ENCODE data around the gene ATP10D. TPM values are rescaled to one million over a fixed set of nuclear protein-coding genes. Genes with fewer than 3 reads are reported as not detected.

Gene ATP10D
- total and polyA plus RNA-seq, 2 donors (not counting 3 experiments of a cell fraction or from before 2014, with no cell fraction given), result 34.1 to 40.2 TPM

DNA sequence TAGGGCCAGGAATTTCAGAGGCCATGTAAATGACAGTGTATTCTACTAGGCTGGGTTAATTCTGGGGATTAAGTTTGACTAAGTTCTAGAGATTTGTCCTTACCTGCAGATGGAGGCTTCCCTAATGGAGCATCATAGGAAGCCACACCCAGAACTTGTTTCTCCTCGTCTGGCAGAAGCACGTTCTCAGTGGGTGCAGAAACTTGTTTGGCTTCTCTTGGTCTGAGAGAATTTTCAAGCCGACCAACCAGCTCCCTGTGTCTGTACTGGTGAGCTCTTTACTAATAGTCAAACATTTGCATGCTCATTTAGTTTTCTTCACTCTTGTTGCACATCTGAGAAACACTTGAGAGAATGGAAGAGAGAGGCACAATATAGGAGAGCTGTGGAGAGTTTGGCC, 907 bp upstream of the ATP10D start:
- Histone ChIP-seq H3K9me1 (replicated peaks; ENCODE audit: control insufficient read depth, extremely low read depth, insufficient read depth, low read length) (no peaks in the 10 kb centered on the region), H3K9me3 (replicated peaks; ENCODE audit: control insufficient read depth, insufficient read depth, low read length) (no peaks in the 10 kb centered on the region), H3K4me1 (ENCODE audit: control insufficient read depth, extremely low read depth, insufficient read depth, low read length) (no peaks in the 10 kb centered on the region), H4K20me1 (replicated peaks; ENCODE audit: control insufficient read depth, extremely low read depth, insufficient read depth, low read length) (no peaks in the 10 kb centered on the region), H3K4me2 (ENCODE audit: insufficient read depth, low read length) (no peak overlapping the region), H3K27me3 (ENCODE audit: control insufficient read depth in 2 of 2, insufficient read depth in 2 of 2, low read length in 2 of 2) (no peaks in the 10 kb centered on the region), H3K79me2 (ENCODE audit: control insufficient read depth, insufficient read depth, low read length) (peaks cover 3% of the 10 kb centered on the region), H3K4me3 (replicated peaks in 1 of 3; ENCODE audit: insufficient read depth in 1 of 3, low read depth in 1 of 3, low read length in 3 of 3) (no peak overlapping the region), H2AFZ (ENCODE audit: low read depth, low read length) (peak overlapping the region; percentile 73), H3K9ac (replicated peaks; ENCODE audit: extremely low read depth, insufficient read depth, low read length) (no peak overlapping the region), H3K27ac (ENCODE audit: insufficient read depth, low read depth, low read length) (no peak overlapping the region), H3K36me3 (ENCODE audit: control insufficient read depth in 2 of 2, extremely low read depth in 1 of 2, insufficient read depth in 2 of 2, low read length in 2 of 2) (no peaks in the 10 kb centered on the region)
- TF ChIP-seq POLR2AphosphoS5 (IDR thresholded peaks at IDR 0.05; ENCODE audit: insufficient read depth, low read depth, low read length) (no peak), EZH2 (IDR thresholded peaks at IDR 0.05; ENCODE audit: borderline replicate concordance, low read depth, low read length, severe bottlenecking) (no peak), POLR2A (IDR thresholded peaks at IDR 0.05; ENCODE audit: low read depth, low read length) (no peak), CTCF (IDR thresholded peaks at IDR 0.05; ENCODE audit: extremely low read depth in 1 of 2, insufficient read depth in 1 of 2, low read depth in 1 of 2, low read length in 2 of 2) (no peak), GATA2 (IDR thresholded peaks at IDR 0.05; ENCODE audit: insufficient read depth, insufficient read length, low read depth, low read length) (no peak), JUN (IDR thresholded peaks at IDR 0.05; ENCODE audit: borderline replicate concordance, insufficient read depth, insufficient read length, low read depth) (no peak), FOS (IDR thresholded peaks at IDR 0.05; ENCODE audit: borderline replicate concordance, insufficient read depth, low read length) (no peak), MYC (IDR thresholded peaks at IDR 0.05; ENCODE audit: low read depth, low read length) (no peak)
- TF ChIP-seq, protein P1, sequence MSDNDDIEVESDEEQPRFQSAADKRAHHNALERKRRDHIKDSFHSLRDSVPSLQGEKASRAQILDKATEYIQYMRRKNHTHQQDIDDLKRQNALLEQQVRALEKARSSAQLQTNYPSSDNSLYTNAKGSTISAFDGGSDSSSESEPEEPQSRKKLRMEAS (IDR thresholded peaks at IDR 0.05; ENCODE audit: insufficient read depth, insufficient read length), result no peak
- ChIA-PET POLR2A (interaction anchor here (0.6 kb wide), 1 partner anchor 10 kb away, joined by 5 read pairs; no protein-coding TSS in a partner anchor), CTCF (interaction anchor here (1.0 to 4.5 kb wide), 6 partner anchors 12 to 80 kb away, joined by 3 to 18 read pairs (median 8); partner anchors contain the start of gene COMMD8)
- DNase-seq (ENCODE audit: low read depth, low spot score) (no peak), FAIRE-seq (no peak)
- BruUV-seq (replicated peaks), result no TSS peak
- intact Hi-C loops (cut with micrococcal nuclease) (loop anchor here (10.0 kb wide), 1 partner anchor 351 kb away; the partner anchor contains the start of gene CORIN), dilution Hi-C loops (cut with MboI; ENCODE audit: extremely low pct_ligation_motif_present, low sequenced_read_pairs) (no loop called here)
